Liver (tissue), 9 donors: Measurements from ENCODE around the gene KPNA6. TPM values are rescaled to one million over a fixed set of nuclear protein-coding genes. Genes with fewer than 3 reads are reported as not detected.
"Not testable (repeated sequence)": the region's sequence is repeated elsewhere in the genome, so short reads cannot be mapped to it uniquely, and the experiment has no call there.

ENCODE experiments used
- DNase-seq: peaks from one replicate; pipeline ENCODE4 v3.0.0-alpha.2; 2017; ENCODE audit warnings: low spot score
- H3K27ac ChIP-seq, 2 donors: one replicate each; pipeline ENCODE4 v1.7.0; 2013; ENCODE audit warnings: inconsistent platforms in 2 of 2, low read length in 2 of 2, control low read depth in 1 of 2, low read depth in 1 of 2, mild to moderate bottlenecking in 1 of 2
- H3K27me3 ChIP-seq, 4 donors: one replicate each; pipeline versions ENCODE4 v1.6.1 to v1.7.0; 2013; ENCODE audit warnings: low read length in 3 of 4, inconsistent platforms in 1 of 4, mild to moderate bottlenecking in 1 of 4, moderate library complexity in 1 of 4; ENCODE audit not compliant: control insufficient read depth in 4 of 4, insufficient read depth in 4 of 4
- H3K36me3 ChIP-seq, 4 donors: one replicate each; pipeline versions ENCODE4 v1.6.1 to v1.7.0; 2013; ENCODE audit warnings: low read length in 3 of 4, mild to moderate bottlenecking in 3 of 4, low read depth in 1 of 4, moderate library complexity in 1 of 4; ENCODE audit not compliant: control insufficient read depth in 4 of 4, insufficient read depth in 3 of 4
- H3K4me1 ChIP-seq, 4 donors: one replicate each; pipeline versions ENCODE4 v1.6.1 to v1.7.0; 2013; ENCODE audit warnings: low read length in 3 of 4, mild to moderate bottlenecking in 3 of 4, moderate library complexity in 1 of 4; ENCODE audit not compliant: control insufficient read depth in 4 of 4, insufficient read depth in 4 of 4
- H3K4me3 ChIP-seq, 3 donors: one replicate each; pipeline versions ENCODE4 v1.6.1 to v1.7.0; 2013; ENCODE audit warnings: low read length in 3 of 3, control low read depth in 1 of 3, low read depth in 1 of 3, mild to moderate bottlenecking in 1 of 3
- H3K9ac ChIP-seq, 2 donors: one replicate each; pipeline ENCODE4 v1.7.0; 2013; ENCODE audit warnings: low read length in 2 of 2, mild to moderate bottlenecking in 2 of 2, moderate library complexity in 2 of 2, control low read depth in 1 of 2, low read depth in 1 of 2
- H3K9me3 ChIP-seq, 4 donors: one replicate each; pipeline versions ENCODE4 v1.6.1 to v1.7.0; 2013; ENCODE audit warnings: low read length in 3 of 4; ENCODE audit not compliant: control insufficient read depth in 4 of 4
- ATF3 ChIP-seq: IDR thresholded peaks from 2 replicates; pipeline ENCODE4 v1.6.1; 2016; ENCODE audit warnings: antibody characterized with exemption
- CTCF ChIP-seq: fragments of 150-350 bp; IDR thresholded peaks from 2 replicates; pipeline ENCODE4 v1.5.1; 2017; ENCODE audit warnings: improper control_type of control experiment, low read depth, low read length; ENCODE audit not compliant: missing input control
- EGR1 ChIP-seq, 2 donors: IDR thresholded peaks; 2 replicates each; pipeline ENCODE4 v1.6.1; 2016 to 2018; ENCODE audit warnings: antibody characterized with exemption in 2 of 2, low read depth in 2 of 2
- FOXA2 ChIP-seq: IDR thresholded peaks from 2 replicates; pipeline ENCODE4 v1.6.1; 2016; ENCODE audit warnings: antibody characterized with exemption
- GABPA ChIP-seq, 2 donors: IDR thresholded peaks in 1 of 2; conservative IDR thresholded peaks in 1 of 2; 2 replicates each; pipeline ENCODE4 v1.6.1; 2016; ENCODE audit warnings: antibody characterized with exemption in 2 of 2, mild to moderate bottlenecking in 1 of 2, moderate library complexity in 1 of 2
- HNF4A ChIP-seq, 2 donors: conservative IDR thresholded peaks; 2 replicates each; pipeline ENCODE4 v1.6.1; 2016; ENCODE audit warnings: antibody characterized with exemption in 2 of 2, mild to moderate bottlenecking in 2 of 2
- HNF4G ChIP-seq: IDR thresholded peaks from 2 replicates; pipeline ENCODE4 v1.6.1; 2016; ENCODE audit warnings: antibody characterized with exemption
- JUND ChIP-seq, 2 donors: IDR thresholded peaks; 2 replicates each; pipeline ENCODE4 v1.6.1; 2016; ENCODE audit warnings: antibody characterized with exemption in 2 of 2
- MAX ChIP-seq: IDR thresholded peaks from 2 replicates; pipeline ENCODE4 v1.6.1; 2016; ENCODE audit warnings: antibody characterized with exemption
- NR2F2 ChIP-seq: IDR thresholded peaks from 2 replicates; pipeline ENCODE4 v1.6.1; 2016; ENCODE audit warnings: antibody characterized with exemption
- RAD21 ChIP-seq, 2 donors: IDR thresholded peaks; 2 replicates each; pipeline ENCODE4 v1.6.1; 2016; ENCODE audit warnings: antibody characterized with exemption in 2 of 2, mild to moderate bottlenecking in 2 of 2
- REST ChIP-seq: IDR thresholded peaks from 2 replicates; pipeline ENCODE4 v1.6.1; 2016; ENCODE audit warnings: antibody characterized with exemption, mild to moderate bottlenecking
- RXRA ChIP-seq, 2 donors: IDR thresholded peaks; 2 replicates each; pipeline ENCODE4 v1.6.1; 2017 to 2018; ENCODE audit warnings: antibody characterized with exemption in 2 of 2, mild to moderate bottlenecking in 1 of 2
- SP1 ChIP-seq: IDR thresholded peaks from 2 replicates; pipeline ENCODE4 v1.6.1; 2018; ENCODE audit warnings: antibody characterized with exemption, mild to moderate bottlenecking
- TAF1 ChIP-seq: conservative IDR thresholded peaks from 2 replicates; pipeline ENCODE4 v1.6.1; 2016; ENCODE audit warnings: antibody characterized with exemption, mild to moderate bottlenecking
- YY1 ChIP-seq: IDR thresholded peaks from 2 replicates; pipeline ENCODE4 v1.6.1; 2016; ENCODE audit warnings: antibody characterized with exemption, mild to moderate bottlenecking
- ZBTB33 ChIP-seq: IDR thresholded peaks from 2 replicates; pipeline ENCODE4 v1.6.1; 2016; ENCODE audit warnings: antibody characterized with exemption
- WGBS: extraction: QIAGEN DNeasy Blood & Tissue Kit; methylation state at CpG from one replicate; pipeline ENCODE4 v1.1.7; 2013; 5-methylcytosine and 5-hydroxymethylcytosine counted together
- polyA plus RNA-seq, 2 donors: library from polyadenylated mRNA; stranded (reverse) in 1 of 2; unstranded in 1 of 2; fragments of 200-250 nt in 1 of 2; fragments of >200 nt in 1 of 2; fragmentation: Nextera tagmentation in 1 of 2; extraction: Ambion mirVana in 1 of 2; gene quantifications; one replicate each; pipeline versions ENCODE4 v1.2.1 to v1.2.3, GENCODE V29; 2013 to 2015
- total RNA-seq, 2 donors: library from RNA; depleted of rRNA; stranded (reverse); fragments of >200 nt; gene quantifications; one replicate each; pipeline ENCODE4 v1.2.3, GENCODE V29; 2014
- donor health status: healthy.
- donor health status: healthy.
- donor health status: healthy.
- donor health status: healthy.
- donor health status: healthy.

KPNA6 gene
- total and polyA plus RNA-seq, 4 donors = 9.3 to 23.2 (median 16.7) TPM

- TF ChIP-seq ZBTB33 = no peak
- TF ChIP-seq ATF3 = no peak
- TF ChIP-seq MAX = no peak
- TF ChIP-seq FOXA2 = no peak
- TF ChIP-seq YY1 = no peak
- TF ChIP-seq HNF4A (conservative IDR thresholded peaks at IDR 0.05) = no peak
- TF ChIP-seq GABPA (IDR thresholded peaks at IDR 0.05 in 1 of 2, conservative IDR thresholded peaks at IDR 0.05 in 1 of 2) = no peak
- no peak for TF ChIP-seq RXRA (IDR thresholded peaks at IDR 0.05)
- no peak for TF ChIP-seq SP1
These were observed 36.2 kb downstream of the KPNA6 start (continued) for GRCh38 chr1:32144033-32144432.

- not testable (repeated sequence) for H3K36me3 ChIP-seq, DNase-seq, H3K27me3 ChIP-seq, H3K9me3 ChIP-seq, H3K9ac ChIP-seq, H3K27ac ChIP-seq, H3K4me1 ChIP-seq, H3K4me3 ChIP-seq
- 97% methylated on average over 5 of the region's 5 CpGs for WGBS
These were observed 39.9 kb downstream of the KPNA6 start for GRCh38 chr1:32147799-32148198.

GRCh38 chr1:32150847-32151246, 43.0 kb downstream of the KPNA6 start:
- Histone ChIP-seq H3K9ac (no peak overlapping the region), H3K27me3 (no peaks in the 10 kb centered on the region), H3K27ac (no peak overlapping the region), H3K4me1 (peaks cover 0 to 2% (median 0%) of the 10 kb centered on the region in 4 donors), H3K36me3 (peaks cover 0 to 4% (median under 1%) of the 10 kb centered on the region in 4 donors), H3K9me3 (peaks cover 0 to 3% (median 0%) of the 10 kb centered on the region in 4 donors), H3K4me3 (no peak overlapping the region)
- TF ChIP-seq REST (no peak), HNF4A (conservative IDR thresholded peaks at IDR 0.05) (no peak), GABPA (IDR thresholded peaks at IDR 0.05 in 1 of 2, conservative IDR thresholded peaks at IDR 0.05 in 1 of 2) (no peak), ATF3 (no peak), YY1 (no peak), RXRA (IDR thresholded peaks at IDR 0.05) (no peak), FOXA2 (no peak), EGR1 (IDR thresholded peaks at IDR 0.05; ENCODE audit: low read depth in 2 of 2) (no peak), MAX (no peak), HNF4G (no peak), ZBTB33 (no peak), SP1 (no peak), RAD21 (IDR thresholded peaks at IDR 0.05) (no peak), CTCF (no peak), NR2F2 (no peak), JUND (IDR thresholded peaks at IDR 0.05) (no peak), TAF1 (no peak)
- 96% methylated on average over 9 of the region's 9 CpGs for WGBS
- DNase-seq = no peak
